RWPE1 (cell line): Measurements from ENCODE around the gene GRID1.
"Not testable (repeated sequence)": the region's sequence is repeated elsewhere in the genome, so short reads cannot be mapped to it uniquely, and the experiment has no call there.

ENCODE experiments used
- CTCF ChIA-PET: fragments of 350-600 bp; sonication (Branson Sonifier 250); formaldehyde crosslinking; extraction: SDS; loops from one replicate; lab custom pipeline; 2021; lab: Yijun Ruan, JAX
- POLR2A ChIA-PET: fragments of 400-600 bp; formaldehyde crosslinking; extraction: SDS; loops from one replicate; lab custom pipeline; 2020; ENCODE audit warnings: antibody characterized with exemption; ENCODE audit not compliant: low non-redundant PET; lab: Yijun Ruan, JAX
- DNase-seq: peaks from one replicate; pipeline ENCODE4 v3.0.0; 2012; ENCODE audit warnings: low spot score
- H3K27ac ChIP-seq: fragments of 450-650 bp; 2 replicates; pipeline ENCODE4 v1.5.1; 2017
- TF ChIP-seq, protein P1 (sequence below): fragments of 450-650 bp; conservative IDR thresholded peaks from 2 replicates; pipeline ENCODE4 v1.5.1; 2017; ENCODE audit warnings: low read depth, mild to moderate bottlenecking

Gene GRID1

GRCh38 chr10:86034710-86035109, 331.9 kb downstream of the GRID1 start:
- POLR2A ChIA-PET: no interaction called here

DNA sequence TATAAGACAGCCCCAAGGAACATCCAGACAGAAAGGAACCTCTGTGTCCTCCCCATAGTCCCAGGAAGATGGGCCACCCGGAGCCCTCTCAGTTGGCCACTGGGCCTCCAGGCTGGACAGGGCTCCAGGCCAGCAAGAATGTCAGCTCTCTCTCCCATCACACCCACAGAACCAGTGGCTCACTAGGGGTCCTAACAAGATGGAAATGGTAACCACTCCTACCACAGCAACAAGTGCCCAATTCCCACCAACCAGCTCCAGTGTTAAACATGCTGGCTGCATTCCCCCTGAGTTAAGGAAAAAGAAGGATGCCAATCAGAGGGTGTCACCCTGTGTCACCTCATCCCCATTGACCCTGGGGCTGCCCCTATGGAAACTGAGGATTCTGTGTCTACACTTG, 333.0 kb downstream of the GRID1 start:
- ChIA-PET POLR2A (no interaction called here), CTCF (no interaction called here)
- no peak overlapping the region for H3K27ac ChIP-seq
- TF ChIP-seq, protein P1, sequence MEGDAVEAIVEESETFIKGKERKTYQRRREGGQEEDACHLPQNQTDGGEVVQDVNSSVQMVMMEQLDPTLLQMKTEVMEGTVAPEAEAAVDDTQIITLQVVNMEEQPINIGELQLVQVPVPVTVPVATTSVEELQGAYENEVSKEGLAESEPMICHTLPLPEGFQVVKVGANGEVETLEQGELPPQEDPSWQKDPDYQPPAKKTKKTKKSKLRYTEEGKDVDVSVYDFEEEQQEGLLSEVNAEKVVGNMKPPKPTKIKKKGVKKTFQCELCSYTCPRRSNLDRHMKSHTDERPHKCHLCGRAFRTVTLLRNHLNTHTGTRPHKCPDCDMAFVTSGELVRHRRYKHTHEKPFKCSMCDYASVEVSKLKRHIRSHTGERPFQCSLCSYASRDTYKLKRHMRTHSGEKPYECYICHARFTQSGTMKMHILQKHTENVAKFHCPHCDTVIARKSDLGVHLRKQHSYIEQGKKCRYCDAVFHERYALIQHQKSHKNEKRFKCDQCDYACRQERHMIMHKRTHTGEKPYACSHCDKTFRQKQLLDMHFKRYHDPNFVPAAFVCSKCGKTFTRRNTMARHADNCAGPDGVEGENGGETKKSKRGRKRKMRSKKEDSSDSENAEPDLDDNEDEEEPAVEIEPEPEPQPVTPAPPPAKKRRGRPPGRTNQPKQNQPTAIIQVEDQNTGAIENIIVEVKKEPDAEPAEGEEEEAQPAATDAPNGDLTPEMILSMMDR: no peak
- no peak for DNase-seq

More at GRCh38 chr10:86034710-86035109, 331.9 kb downstream of the GRID1 start:
- no peak overlapping the region for H3K27ac ChIP-seq
- no peak for DNase-seq
- TF ChIP-seq, protein P1: no peak
- CTCF ChIA-PET: no interaction called here

- CTCF ChIA-PET: interaction anchor here (0.9 kb wide), 1 partner anchor 14 kb away, joined by 5 read pairs; no protein-coding TSS in a partner anchor
- POLR2A ChIA-PET, DNase-seq, H3K27ac ChIP-seq: not testable (repeated sequence)
These were observed 334.5 kb downstream of the GRID1 start for GRCh38 chr10:86032087-86032486.

- H3K27ac ChIP-seq: no peak overlapping the region
- ChIA-PET CTCF (no interaction called here), POLR2A (no interaction called here)
- TF ChIP-seq, protein P1: no peak
- no peak for DNase-seq
These were observed 336.3 kb downstream of the GRID1 start for GRCh38 chr10:86030312-86030711.

DNA sequence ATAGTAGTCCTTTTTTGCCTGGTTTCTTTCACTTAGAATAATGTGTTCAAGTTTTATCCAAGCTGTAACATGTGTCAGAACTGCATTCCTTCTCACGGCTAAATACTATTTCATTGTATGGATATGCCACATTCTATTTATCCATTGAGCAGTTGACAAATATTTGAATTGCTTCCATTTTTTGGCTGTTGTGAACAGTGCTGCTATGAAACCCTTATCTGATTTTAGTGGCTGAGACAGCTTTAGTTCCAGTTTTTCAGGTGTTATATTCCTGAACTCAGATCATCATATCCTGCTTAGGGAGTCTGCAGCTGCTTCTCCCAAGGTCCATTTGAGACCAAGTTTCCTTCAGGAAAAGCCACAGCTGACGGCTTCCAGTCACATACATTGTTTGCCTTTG, 339.2 kb downstream of the GRID1 start:
- CTCF ChIA-PET: no interaction called here
- DNase-seq: no peak
- TF ChIP-seq, protein P1: no peak
- no peak overlapping the region for H3K27ac ChIP-seq
- POLR2A ChIA-PET: no interaction called here

- ChIA-PET POLR2A (no interaction called here), CTCF (no interaction called here)
- no peak for DNase-seq
- no peak overlapping the region for H3K27ac ChIP-seq
- TF ChIP-seq, protein P1: no peak
These were observed 341.1 kb downstream of the GRID1 start for GRCh38 chr10:86025509-86025908.

GRCh38 chr10:86024281-86025041, 342.1 kb downstream of the GRID1 start:
- H3K27ac ChIP-seq: no peak overlapping the region
- POLR2A ChIA-PET: no interaction called here
- CTCF ChIA-PET: no interaction called here
- no peak for DNase-seq
- TF ChIP-seq, protein P1: no peak
